LNCaP clone FGC (cell line): ENCODE results near the gene DGUOK.

Experiments
- DNase-seq: peaks from one replicate; pipeline ENCODE4 v3.0.0-alpha.2; 2011; ENCODE audit warnings: low read depth
- H3K4me3 ChIP-seq: 2 replicates; pipeline ENCODE4 v1.5.1; 2011; ENCODE audit warnings: mild to moderate bottlenecking, low read depth, low read length, control low read depth
- TF ChIP-seq, protein P1 (sequence below): IDR thresholded peaks from 2 replicates; pipeline ENCODE4 v1.5.1; 2012; ENCODE audit warnings: mild to moderate bottlenecking; ENCODE audit not compliant: control insufficient read depth, insufficient read depth; ENCODE audit errors: extremely low read depth

Gene DGUOK

DNA sequence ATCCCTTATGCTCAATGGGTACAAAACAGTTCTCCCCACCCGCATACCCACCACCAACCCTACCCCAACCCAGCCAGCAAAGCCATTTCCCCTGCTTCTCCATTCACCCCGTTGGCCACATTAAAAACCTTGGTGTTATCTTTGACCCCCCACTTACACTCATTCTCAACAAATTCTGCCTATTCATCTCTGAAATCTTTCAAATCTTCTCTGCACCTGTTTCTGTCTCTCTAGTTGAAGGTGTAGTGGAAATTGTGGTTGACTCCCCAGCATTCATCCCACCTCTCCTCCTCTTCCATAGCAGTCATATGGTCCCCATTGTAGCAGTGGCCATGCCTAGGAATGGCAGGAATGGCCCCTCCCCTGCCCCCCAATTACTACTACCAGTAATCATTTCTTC, 37.5 kb downstream of the DGUOK start:
- H3K4me3 ChIP-seq, result no peak overlapping the region
- TF ChIP-seq, protein P1, sequence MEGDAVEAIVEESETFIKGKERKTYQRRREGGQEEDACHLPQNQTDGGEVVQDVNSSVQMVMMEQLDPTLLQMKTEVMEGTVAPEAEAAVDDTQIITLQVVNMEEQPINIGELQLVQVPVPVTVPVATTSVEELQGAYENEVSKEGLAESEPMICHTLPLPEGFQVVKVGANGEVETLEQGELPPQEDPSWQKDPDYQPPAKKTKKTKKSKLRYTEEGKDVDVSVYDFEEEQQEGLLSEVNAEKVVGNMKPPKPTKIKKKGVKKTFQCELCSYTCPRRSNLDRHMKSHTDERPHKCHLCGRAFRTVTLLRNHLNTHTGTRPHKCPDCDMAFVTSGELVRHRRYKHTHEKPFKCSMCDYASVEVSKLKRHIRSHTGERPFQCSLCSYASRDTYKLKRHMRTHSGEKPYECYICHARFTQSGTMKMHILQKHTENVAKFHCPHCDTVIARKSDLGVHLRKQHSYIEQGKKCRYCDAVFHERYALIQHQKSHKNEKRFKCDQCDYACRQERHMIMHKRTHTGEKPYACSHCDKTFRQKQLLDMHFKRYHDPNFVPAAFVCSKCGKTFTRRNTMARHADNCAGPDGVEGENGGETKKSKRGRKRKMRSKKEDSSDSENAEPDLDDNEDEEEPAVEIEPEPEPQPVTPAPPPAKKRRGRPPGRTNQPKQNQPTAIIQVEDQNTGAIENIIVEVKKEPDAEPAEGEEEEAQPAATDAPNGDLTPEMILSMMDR, result no peak
- DNase-seq, result no peak

DNA sequence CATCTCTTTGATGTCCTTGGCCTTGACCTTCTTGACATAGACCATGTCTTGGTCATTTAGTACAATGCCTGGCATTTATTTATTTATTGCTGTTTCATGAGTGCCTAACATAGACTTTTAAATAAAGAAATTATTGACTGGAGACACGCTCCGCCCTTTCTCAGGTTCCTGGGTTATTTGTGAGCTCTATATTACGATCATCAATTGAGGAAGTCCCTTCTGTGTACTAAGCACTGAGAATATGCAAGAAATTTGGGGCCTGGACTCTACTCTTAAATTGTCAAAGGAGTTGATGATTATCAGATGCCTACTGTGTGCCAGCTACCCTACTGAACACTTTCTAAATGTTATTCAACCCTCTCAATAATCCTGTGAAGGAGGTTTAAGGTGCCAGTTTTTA, 38.4 kb downstream of the DGUOK start:
- TF ChIP-seq, protein P1, result no peak
- no peak for DNase-seq
- H3K4me3 ChIP-seq, result no peak overlapping the region

DNA sequence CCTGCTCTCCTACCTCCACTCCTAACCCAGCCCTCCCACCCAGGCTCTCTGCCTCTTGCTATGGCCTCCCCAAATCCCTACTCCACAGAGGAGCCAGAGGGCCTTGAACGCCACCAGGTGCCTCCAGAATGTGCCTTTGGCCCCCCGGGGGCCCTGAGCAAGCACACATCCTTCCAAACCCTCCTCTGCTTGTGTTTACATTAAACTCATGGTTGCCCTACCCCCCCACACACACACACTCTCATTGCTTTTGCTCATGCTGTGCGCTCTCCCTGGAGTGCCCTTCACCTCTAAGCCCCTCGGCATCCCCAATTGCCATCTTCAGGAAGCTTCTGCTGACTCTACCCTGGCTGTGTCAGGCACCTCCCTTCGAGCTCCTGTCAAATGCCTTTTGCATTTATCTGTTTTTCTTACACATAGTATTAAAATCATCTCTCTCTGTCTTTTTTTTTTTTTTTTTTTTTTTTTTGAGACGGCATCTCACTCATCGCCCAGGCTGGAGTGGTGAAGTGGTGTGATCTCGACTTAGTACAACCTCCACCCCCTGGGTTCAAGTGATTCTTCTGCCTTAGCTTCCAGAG, 41.8 kb downstream of the DGUOK start:
- DNase-seq, result no peak
- H3K4me3 ChIP-seq, result no peak overlapping the region
- TF ChIP-seq, protein P1, result no peak

DNA sequence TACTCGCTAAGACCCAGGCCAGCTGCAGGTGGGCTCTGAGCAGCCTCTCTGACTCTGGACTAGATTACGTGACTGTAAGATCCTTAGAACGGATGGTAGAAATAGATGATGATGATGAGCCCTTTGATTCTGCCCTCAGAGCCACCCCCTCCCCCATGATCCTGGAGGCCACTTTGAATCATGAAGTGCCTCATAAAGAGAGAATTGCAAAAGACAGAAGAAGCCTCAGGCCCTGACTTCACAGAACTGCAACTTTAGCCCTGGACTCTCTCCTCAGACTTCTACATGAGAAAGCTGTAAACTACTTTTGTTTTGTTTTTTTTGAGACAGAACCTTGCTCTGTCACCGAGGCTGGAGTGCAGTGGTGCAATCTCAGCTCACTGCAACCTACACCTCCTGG, 42.7 kb downstream of the DGUOK start:
- H3K4me3 ChIP-seq, result no peak overlapping the region
- TF ChIP-seq, protein P1, result no peak

DNA sequence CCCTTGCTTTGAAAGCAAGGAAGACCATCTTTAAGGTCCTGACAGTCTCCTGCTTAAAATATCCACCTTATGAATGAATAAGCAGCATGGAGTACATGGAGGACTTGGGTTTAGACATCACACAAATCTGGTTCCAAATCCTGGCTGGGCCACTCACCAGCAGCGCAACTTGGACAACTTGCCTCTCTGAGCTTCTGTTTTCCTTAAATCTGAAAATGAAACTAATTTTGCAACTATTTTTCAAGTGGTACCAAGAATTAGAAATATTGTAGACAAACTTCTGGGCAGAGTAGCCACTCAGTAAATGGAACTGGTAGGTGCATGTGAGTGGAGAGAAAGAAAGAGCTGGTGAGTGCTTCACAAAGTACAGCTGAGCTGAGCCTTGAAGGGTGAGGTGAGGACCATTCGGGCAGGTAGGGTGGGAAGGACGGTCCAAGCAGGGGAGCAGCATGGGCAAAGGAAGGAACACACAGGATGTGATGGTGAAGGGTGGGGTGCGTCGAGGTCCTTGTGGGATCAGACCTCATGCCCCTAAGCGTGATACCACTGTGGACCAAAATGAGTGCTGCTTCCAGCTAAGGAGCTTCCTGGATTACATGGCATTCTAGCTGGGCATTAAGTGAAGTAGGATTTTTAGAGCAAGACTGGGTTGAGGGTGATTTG, 43.6 kb downstream of the DGUOK start:
- no peak overlapping the region for H3K4me3 ChIP-seq
- TF ChIP-seq, protein P1, result no peak
- no peak for DNase-seq

More for the DNA sequence above, 42.7 kb downstream of the DGUOK start:
- no peak for DNase-seq

DNA sequence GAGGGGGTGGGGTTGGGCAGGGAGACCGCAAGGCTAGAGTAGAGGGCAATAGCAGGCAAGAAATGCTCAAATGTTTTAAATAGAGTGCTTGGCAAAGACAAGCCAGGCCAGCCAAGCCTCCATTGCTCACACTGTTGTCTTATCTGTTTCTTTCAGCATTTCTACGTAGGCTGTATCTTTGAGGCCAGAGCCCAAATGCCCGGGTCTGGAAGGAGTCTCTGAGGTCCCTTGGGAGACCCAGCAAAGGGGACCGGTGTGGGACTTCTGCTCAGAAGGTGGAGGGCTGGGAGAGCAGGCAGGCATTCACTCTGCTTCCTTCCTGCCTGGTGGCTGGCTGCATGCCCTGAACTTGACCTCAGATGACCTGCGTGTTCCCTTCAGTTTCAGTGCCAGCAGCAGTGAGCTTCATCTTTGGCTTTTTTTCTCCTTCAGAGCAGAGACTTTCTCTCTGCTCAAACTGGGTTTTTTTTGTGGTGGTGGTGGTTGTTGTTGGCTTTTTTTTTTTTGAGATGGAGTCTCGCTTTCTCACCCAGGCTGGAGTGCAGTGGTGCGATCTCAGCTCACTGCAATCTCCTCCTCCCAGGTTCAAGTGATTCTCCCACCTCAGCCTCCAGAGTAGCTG, 44.3 kb downstream of the DGUOK start:
- TF ChIP-seq, protein P1, result no peak
- DNase-seq, result peak; percentile 31
- H3K4me3 ChIP-seq, result no peak overlapping the region
